Activated naive CD4-positive, alpha-beta T cell (primary cell): ENCODE results near the gene PTPRE.

Experiments used
- DNase-seq, 4 experiments: peaks; one replicate each; lab custom pipeline; 2025; lab: John Stamatoyannopoulos, UW

PTPRE gene

DNA sequence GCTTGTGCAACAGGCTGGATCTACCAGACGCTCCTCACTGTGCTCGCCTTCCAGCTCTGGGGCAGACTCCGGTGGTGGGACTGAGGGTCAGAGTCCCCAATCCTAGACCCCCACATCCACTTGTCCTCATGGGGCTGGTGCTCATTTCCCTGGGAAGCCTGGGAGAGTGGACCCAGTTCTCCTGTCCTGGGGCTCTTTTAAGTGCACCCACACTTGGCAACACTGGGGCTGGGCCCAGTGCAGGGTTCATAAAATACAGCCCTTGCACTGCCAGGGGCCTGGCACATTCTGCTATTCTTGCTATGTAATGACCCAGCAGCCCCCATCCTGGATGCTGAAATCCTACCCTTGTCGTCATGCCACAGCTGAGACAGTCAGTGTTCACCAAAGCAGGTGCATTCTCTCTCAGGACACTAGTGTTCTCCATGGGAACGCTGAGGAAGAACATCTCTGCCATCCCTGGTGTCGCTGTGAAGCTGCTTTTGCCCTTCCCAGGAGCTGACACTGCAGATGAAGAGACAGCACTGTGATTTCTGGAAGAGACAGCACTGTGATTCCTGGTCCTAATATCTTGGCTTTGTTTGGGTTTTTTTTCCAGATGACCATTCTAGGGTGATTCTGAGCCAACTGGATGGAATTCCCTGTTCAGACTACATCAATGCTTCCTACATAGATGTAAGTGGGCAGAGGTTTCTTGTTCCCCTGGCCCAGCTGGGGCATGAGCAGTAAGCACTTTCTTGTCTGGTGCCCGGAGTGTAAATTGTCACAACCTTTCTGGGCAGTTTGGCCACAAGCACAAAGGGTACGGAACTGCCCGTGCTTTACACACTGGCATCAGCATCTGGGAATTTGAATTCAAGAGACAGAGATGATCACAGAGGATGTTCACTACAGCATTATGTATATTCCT lies 153.7 kb downstream of the PTPRE start:
- DNase-seq = no peak

DNA sequence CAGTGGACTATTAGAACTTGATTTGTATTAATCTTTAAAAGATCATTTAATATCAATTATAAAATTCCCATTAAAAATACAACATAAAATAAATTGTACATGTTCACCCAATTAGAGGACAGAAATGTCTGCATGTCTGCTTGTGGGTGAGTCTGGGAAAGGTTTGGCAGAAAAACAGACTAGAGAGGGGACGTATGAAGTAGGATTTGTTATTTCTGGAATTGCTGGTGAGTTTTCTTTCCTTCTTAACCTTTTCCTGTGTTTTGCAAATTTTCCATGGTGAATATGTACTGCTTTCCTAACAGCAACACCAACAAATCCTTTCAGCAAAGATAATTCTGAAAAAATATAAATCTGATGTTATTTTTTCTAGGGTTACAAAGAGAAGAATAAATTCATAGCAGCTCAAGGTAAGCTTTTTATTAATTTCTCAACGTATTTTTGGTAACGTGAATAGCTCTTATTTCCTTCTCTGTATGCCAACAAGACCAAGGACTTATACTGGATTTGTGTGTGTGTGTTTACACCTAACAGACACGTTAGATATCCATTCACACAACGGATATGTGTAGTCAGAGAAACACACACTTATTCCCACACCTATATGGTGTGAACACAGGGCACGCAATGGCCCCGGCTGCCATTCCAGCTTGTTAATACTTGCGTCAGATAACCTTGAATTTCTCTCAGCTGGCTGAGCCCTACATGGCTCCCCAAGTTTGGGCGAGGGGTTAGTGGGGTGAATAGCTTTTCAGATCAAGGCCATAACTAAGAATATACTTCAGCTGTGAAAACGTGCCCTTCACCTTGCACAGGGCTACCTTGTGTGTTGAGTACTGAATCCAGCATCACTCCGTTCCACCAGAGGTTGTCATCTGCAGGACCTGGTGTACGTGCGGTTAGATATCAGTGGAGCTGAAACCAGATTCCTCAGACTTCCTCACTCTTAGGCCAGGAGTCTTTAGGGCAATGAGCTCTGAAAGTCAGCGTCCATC lies 154.7 kb downstream of the PTPRE start:
- DNase-seq = no peak

GRCh38 chr10:128062331-128062880 lies 155.5 kb downstream of the PTPRE start:
- DNase-seq = no peak

- peak in 2 of 4 experiments; percentile 24 to 29 for DNase-seq
Measured at GRCh38 chr10:128062881-128063563, 156.1 kb downstream of the PTPRE start.

- DNase-seq = no peak
Measured at GRCh38 chr10:128063736-128064107, 156.8 kb downstream of the PTPRE start.

- DNase-seq = peak; percentile 26 to 35 (median 30)
Measured at GRCh38 chr10:128064108-128064969, 157.4 kb downstream of the PTPRE start.

- no peak for DNase-seq
Measured at GRCh38 chr10:128064970-128065580, 158.2 kb downstream of the PTPRE start.

- no peak for DNase-seq
Measured at GRCh38 chr10:128065881-128066534, 159.1 kb downstream of the PTPRE start.

GRCh38 chr10:128066870-128067382 lies 160.0 kb downstream of the PTPRE start:
- DNase-seq = no peak

- DNase-seq = no peak
Measured at GRCh38 chr10:128067691-128068397, 160.9 kb downstream of the PTPRE start.

- DNase-seq = no peak
Measured at GRCh38 chr10:128068398-128069285, 161.7 kb downstream of the PTPRE start.

GRCh38 chr10:128069351-128070051 lies 162.6 kb downstream of the PTPRE start:
- DNase-seq = peak; percentile 34 to 74 (median 68)

- no peak for DNase-seq
Measured at GRCh38 chr10:128070161-128070560, 163.3 kb downstream of the PTPRE start.

- no peak for DNase-seq
Measured at GRCh38 chr10:128070721-128071416, 164.0 kb downstream of the PTPRE start.

DNA sequence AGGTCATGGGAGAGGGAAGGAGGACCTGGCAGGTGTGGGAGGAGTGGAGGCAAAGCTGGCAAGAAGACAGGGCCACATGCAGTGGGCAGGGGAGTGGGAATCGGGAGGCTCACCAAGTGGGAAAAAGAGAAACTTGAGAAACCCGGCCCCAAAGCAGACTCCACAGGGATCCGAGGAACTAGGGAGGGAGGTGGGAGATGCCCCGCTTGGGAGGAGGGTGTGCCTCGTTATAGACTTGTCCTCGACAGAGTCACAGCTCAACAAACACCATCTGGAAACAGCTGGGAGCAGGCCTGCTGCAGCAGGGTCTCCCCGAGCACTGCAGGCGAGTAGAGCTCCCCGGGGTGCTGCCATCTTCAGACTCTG lies 164.5 kb downstream of the PTPRE start:
- no peak for DNase-seq

DNA sequence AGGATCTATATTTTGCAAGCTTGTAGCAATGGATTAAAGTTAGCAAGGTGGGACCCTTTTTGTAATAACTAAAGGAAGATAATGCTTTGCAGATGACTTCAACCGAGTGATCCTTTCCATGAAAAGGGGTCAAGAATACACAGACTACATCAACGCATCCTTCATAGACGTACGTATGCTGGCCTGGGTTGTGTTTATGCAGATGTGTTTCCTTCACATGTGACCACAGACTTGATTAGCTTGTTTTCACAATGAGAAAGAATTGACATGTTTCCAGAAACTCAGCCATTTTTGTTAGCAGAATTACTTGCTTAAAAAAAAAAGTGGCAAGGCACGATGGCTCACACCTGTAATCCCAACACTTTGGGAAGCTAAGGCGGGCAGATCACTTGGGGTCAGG lies 165.1 kb downstream of the PTPRE start:
- DNase-seq = no peak
